Measurements from ENCODE around the gene ENGASE.

GRCh38 chr17:79078476-79079190 is 4.0 kb downstream of the ENGASE start:
- no peak for TF ChIP-seq EZH2 (IDR thresholded peaks at IDR 0.05; ENCODE audit: insufficient read depth, poor library complexity, severe bottlenecking)
- no peak for TF ChIP-seq EZH2phosphoT487 (IDR thresholded peaks at IDR 0.05; ENCODE audit: insufficient read depth, low read depth)
